Measurements from ENCODE around the gene GRAMD1B. TPM values are rescaled to one million over a fixed set of nuclear protein-coding genes. Genes with fewer than 3 reads are reported as not detected.

Gene GRAMD1B
- total and polyA plus RNA-seq, 2 donors (not counting 1 experiment from before 2014, with no cell fraction given), result 0.83 to 1.5 TPM

DNA sequence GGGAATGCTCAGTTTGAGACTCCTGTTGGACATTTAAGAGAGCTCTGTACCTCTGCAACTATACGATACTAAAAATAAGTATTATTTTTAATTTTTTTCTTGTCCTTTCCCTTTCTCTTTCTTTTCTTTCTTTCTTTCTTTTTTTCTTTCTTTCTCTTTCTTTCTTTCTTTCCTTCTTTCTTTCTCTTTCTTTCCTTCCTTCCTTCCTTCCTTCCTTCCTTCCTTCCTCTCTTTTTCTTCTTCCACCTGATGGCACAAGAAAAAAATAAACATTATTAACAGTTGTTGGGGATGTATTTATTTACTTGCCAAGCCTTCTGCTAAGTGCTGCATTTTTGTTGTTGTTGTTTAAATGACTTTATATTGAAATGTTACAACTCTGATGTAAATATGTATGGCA, 39.5 kb downstream of the GRAMD1B start:
- Histone ChIP-seq H3K27ac (ENCODE audit: insufficient read depth, low read length) (no peak overlapping the region), H2AFZ (ENCODE audit: low read length) (no peak overlapping the region), H3K27me3 (ENCODE audit: control insufficient read depth, insufficient read depth, low read length) (no peaks in the 10 kb centered on the region), H3K9me3 (ENCODE audit: control insufficient read depth, insufficient read depth, low read depth, low read length) (no peaks in the 10 kb centered on the region), H4K20me1 (ENCODE audit: control insufficient read depth, extremely low read depth, insufficient read depth, low read length) (no peaks in the 10 kb centered on the region), H3K4me1 (ENCODE audit: control insufficient read depth, extremely low read depth, insufficient read depth, low read length) (peaks cover 3% of the 10 kb centered on the region), H3K4me3 (replicated peaks in 1 of 4; ENCODE audit: control extremely low read depth in 1 of 4, insufficient read depth in 1 of 4, low read depth in 3 of 4, low read length in 4 of 4) (no peak overlapping the region), H3K36me3 (ENCODE audit: control insufficient read depth, insufficient read depth, low read length) (no peaks in the 10 kb centered on the region), H3K9ac (ENCODE audit: insufficient read depth, low read length) (no peak overlapping the region), H3K4me2 (ENCODE audit: extremely low read depth, insufficient read depth, low read length) (no peak overlapping the region), H3K79me2 (ENCODE audit: control insufficient read depth, insufficient read depth, low read length) (no peaks in the 10 kb centered on the region)
- TF ChIP-seq, protein P1, sequence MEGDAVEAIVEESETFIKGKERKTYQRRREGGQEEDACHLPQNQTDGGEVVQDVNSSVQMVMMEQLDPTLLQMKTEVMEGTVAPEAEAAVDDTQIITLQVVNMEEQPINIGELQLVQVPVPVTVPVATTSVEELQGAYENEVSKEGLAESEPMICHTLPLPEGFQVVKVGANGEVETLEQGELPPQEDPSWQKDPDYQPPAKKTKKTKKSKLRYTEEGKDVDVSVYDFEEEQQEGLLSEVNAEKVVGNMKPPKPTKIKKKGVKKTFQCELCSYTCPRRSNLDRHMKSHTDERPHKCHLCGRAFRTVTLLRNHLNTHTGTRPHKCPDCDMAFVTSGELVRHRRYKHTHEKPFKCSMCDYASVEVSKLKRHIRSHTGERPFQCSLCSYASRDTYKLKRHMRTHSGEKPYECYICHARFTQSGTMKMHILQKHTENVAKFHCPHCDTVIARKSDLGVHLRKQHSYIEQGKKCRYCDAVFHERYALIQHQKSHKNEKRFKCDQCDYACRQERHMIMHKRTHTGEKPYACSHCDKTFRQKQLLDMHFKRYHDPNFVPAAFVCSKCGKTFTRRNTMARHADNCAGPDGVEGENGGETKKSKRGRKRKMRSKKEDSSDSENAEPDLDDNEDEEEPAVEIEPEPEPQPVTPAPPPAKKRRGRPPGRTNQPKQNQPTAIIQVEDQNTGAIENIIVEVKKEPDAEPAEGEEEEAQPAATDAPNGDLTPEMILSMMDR (conservative IDR thresholded peaks at IDR 0.05 in 1 of 2, IDR thresholded peaks at IDR 0.05 in 1 of 2; ENCODE audit: low read depth in 1 of 2, low read length in 2 of 2), result no peak
- no peak for TF ChIP-seq EZH2 (IDR thresholded peaks at IDR 0.05; ENCODE audit: low read length, missing control alignments)
- DNase-seq (ENCODE audit: low read depth in 2 of 2), result no peak

DNA sequence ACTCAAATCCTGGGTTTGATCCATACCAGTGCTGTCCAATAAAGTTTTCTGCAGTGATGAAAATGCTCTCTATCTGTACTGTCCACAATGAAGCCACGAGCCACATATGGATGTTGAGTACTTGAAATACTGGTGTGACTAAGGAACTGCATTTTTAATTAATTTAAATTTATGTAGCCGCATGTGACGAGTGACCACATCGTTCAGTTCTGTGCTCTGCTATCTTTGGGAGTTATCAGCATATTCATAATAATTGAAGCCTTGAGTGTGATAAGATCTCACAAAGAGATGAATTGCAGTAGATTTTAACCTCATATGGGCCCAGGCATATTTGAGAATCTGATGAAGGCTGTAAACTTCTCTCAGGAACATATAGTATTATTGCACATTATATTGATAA, 40.8 kb downstream of the GRAMD1B start:
- Histone ChIP-seq H4K20me1 (ENCODE audit: control insufficient read depth, extremely low read depth, insufficient read depth, low read length) (no peaks in the 10 kb centered on the region), H3K27me3 (ENCODE audit: control insufficient read depth, insufficient read depth, low read length) (no peaks in the 10 kb centered on the region), H3K27ac (ENCODE audit: insufficient read depth, low read length) (no peak overlapping the region), H3K4me3 (replicated peaks in 1 of 4; ENCODE audit: control extremely low read depth in 1 of 4, insufficient read depth in 1 of 4, low read depth in 3 of 4, low read length in 4 of 4) (no peak overlapping the region), H3K4me1 (ENCODE audit: control insufficient read depth, extremely low read depth, insufficient read depth, low read length) (peaks cover 5% of the 10 kb centered on the region), H3K9me3 (ENCODE audit: control insufficient read depth, insufficient read depth, low read depth, low read length) (no peaks in the 10 kb centered on the region), H3K36me3 (ENCODE audit: control insufficient read depth, insufficient read depth, low read length) (no peaks in the 10 kb centered on the region), H2AFZ (ENCODE audit: low read length) (no peak overlapping the region), H3K79me2 (ENCODE audit: control insufficient read depth, insufficient read depth, low read length) (no peaks in the 10 kb centered on the region), H3K9ac (ENCODE audit: insufficient read depth, low read length) (no peak overlapping the region), H3K4me2 (ENCODE audit: extremely low read depth, insufficient read depth, low read length) (no peak overlapping the region)
- no peak for TF ChIP-seq EZH2 (IDR thresholded peaks at IDR 0.05; ENCODE audit: low read length, missing control alignments)
- DNase-seq (ENCODE audit: low read depth in 2 of 2), result no peak

DNA sequence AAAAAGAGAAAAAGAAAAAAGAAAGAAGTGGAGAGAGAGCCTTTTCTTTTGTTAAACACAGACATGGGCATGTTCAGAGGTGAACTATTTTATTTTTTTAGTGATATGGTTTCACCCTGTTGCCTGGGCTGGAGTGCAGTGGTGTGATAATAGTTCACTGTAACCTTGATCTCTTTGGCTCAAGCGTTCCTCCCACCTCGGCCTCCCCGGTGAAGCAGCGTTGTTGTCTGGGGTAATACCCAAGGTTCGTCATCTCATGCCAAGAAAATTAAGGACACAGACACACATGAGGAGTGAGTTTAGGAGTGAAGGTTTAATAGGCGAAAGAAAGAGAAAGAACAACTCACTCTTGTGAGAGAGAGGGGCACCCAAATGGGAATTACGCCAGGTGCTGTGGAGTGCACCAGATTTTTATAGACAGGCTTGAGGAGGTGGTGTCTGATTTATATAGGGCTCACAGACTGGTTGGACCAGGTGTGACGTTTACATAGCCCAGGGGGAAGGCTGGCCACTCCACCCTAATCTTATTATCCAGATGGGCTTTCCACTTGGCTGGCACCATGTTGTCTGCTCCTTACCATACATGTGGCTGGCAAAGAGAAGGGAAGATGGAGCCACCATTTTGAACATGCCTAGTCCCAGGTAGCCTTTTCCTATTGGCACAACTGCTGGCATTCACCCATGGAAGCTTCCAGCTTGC, 42.3 kb downstream of the GRAMD1B start:
- Histone ChIP-seq H3K79me2 (ENCODE audit: control insufficient read depth, insufficient read depth, low read length) (no peaks in the 10 kb centered on the region), H3K27ac (ENCODE audit: insufficient read depth, low read length) (no peak overlapping the region)

More for the DNA sequence above, 42.3 kb downstream of the GRAMD1B start:
- H3K4me2 ChIP-seq (ENCODE audit: extremely low read depth, insufficient read depth, low read length), result no peak overlapping the region
- H3K9ac ChIP-seq (ENCODE audit: insufficient read depth, low read length), result no peak overlapping the region
- no peak overlapping the region for H2AFZ ChIP-seq (ENCODE audit: low read length)
- no peak for DNase-seq (ENCODE audit: low read depth in 2 of 2)
- TF ChIP-seq, protein P1 (conservative IDR thresholded peaks at IDR 0.05 in 1 of 2, IDR thresholded peaks at IDR 0.05 in 1 of 2; ENCODE audit: low read depth in 1 of 2, low read length in 2 of 2), result no peak
- no peak for TF ChIP-seq EZH2 (IDR thresholded peaks at IDR 0.05; ENCODE audit: low read length, missing control alignments)
- H4K20me1 ChIP-seq (ENCODE audit: control insufficient read depth, extremely low read depth, insufficient read depth, low read length), result no peaks in the 10 kb centered on the region
- H3K36me3 ChIP-seq (ENCODE audit: control insufficient read depth, insufficient read depth, low read length), result no peaks in the 10 kb centered on the region
- H3K4me1 ChIP-seq (ENCODE audit: control insufficient read depth, extremely low read depth, insufficient read depth, low read length), result peaks cover 5% of the 10 kb centered on the region
- no peak overlapping the region for H3K4me3 ChIP-seq (replicated peaks in 1 of 4; ENCODE audit: control extremely low read depth in 1 of 4, insufficient read depth in 1 of 4, low read depth in 3 of 4, low read length in 4 of 4)
- no peaks in the 10 kb centered on the region for H3K9me3 ChIP-seq (ENCODE audit: control insufficient read depth, insufficient read depth, low read depth, low read length)
- H3K27me3 ChIP-seq (ENCODE audit: control insufficient read depth, insufficient read depth, low read length), result no peaks in the 10 kb centered on the region

Data from fibroblast of lung (primary cell).